Esophagus muscularis mucosa (tissue), 4 donors: Measurements from ENCODE around the gene CNNM3.

Experiments
- CTCF ChIP-seq, 3 experiments: fragments of 200-600 bp in 2 of 3; fragments of 450-650 bp in 1 of 3; sonication (generic) in 2 of 3; IDR thresholded peaks; one replicate each; pipeline ENCODE4 v1.5.1; 2017 to 2019; ENCODE audit warnings: antibody characterized with exemption in 3 of 3, mild to moderate bottlenecking in 2 of 3, moderate library complexity in 1 of 3
- EP300 ChIP-seq: sonication (generic); formaldehyde crosslinking; IDR thresholded peaks from one replicate; pipeline ENCODE4 v1.6.1; 2017; ENCODE audit warnings: antibody characterized with exemption
- POLR2A ChIP-seq: fragments of 450-650 bp; IDR thresholded peaks from one replicate; pipeline ENCODE4 v1.6.1; 2017; ENCODE audit warnings: antibody characterized with exemption, moderate library complexity, mild to moderate bottlenecking, low read depth
- POLR2AphosphoS5 ChIP-seq, 2 donors: sonication (generic); formaldehyde crosslinking; IDR thresholded peaks; one replicate each; pipeline ENCODE4 v1.6.1; 2017; ENCODE audit warnings: antibody characterized with exemption in 2 of 2

- no peak for TF ChIP-seq EP300
- TF ChIP-seq POLR2A, result no peak
- TF ChIP-seq CTCF (IDR thresholded peaks at IDR 0.05), result no peak
- TF ChIP-seq POLR2AphosphoS5 (IDR thresholded peaks at IDR 0.05), result no peak
These were observed 67.2 kb downstream of the CNNM3 start for GRCh38 chr2:96883306-96883705.
